Brain microvascular endothelial cell (primary cell): Measurements from ENCODE around the gene HPCAL4.

ENCODE experiments used
- DNase-seq: peaks from one replicate; pipeline ENCODE4 v3.0.0-alpha.2; 2020
- H3K27ac ChIP-seq: fragments of 250-450 bp; sonication (Bioruptor Pico); 2 replicates; pipeline ENCODE4 v1.5.1; 2020; ENCODE audit warnings: mild to moderate bottlenecking, moderate library complexity
- H3K27me3 ChIP-seq: fragments of 250-450 bp; sonication (Bioruptor Pico); replicated peaks from 2 replicates; pipeline ENCODE4 v1.5.1; 2020; ENCODE audit warnings: mild to moderate bottlenecking
- H3K36me3 ChIP-seq: fragments of 250-450 bp; sonication (Bioruptor Pico); replicated peaks from 2 replicates; pipeline ENCODE4 v1.5.1; 2020; ENCODE audit warnings: mild to moderate bottlenecking
- H3K4me3 ChIP-seq: 2 replicates; pipeline ENCODE4 v1.5.1; 2011; ENCODE audit warnings: low read depth, mild to moderate bottlenecking, control low read depth, low read length, moderate library complexity
- in situ Hi-C: cut with HindIII; loops from 2 replicates; pipeline ENCODE4 v1.10.0; 2017; ENCODE audit warnings: low sequenced_read_pairs, low pct_ligation_motif_present
- TF ChIP-seq, protein P1 (sequence below): IDR thresholded peaks from 2 replicates; pipeline ENCODE4 v1.5.1; 2011; ENCODE audit warnings: low read depth, mild to moderate bottlenecking, moderate library complexity, low read length, control low read depth, inconsistent platforms; ENCODE audit errors: missing control alignments

HPCAL4 gene

GRCh38 chr1:39700348-39700747, 9.1 kb upstream of the HPCAL4 start:
- TF ChIP-seq, protein P1, sequence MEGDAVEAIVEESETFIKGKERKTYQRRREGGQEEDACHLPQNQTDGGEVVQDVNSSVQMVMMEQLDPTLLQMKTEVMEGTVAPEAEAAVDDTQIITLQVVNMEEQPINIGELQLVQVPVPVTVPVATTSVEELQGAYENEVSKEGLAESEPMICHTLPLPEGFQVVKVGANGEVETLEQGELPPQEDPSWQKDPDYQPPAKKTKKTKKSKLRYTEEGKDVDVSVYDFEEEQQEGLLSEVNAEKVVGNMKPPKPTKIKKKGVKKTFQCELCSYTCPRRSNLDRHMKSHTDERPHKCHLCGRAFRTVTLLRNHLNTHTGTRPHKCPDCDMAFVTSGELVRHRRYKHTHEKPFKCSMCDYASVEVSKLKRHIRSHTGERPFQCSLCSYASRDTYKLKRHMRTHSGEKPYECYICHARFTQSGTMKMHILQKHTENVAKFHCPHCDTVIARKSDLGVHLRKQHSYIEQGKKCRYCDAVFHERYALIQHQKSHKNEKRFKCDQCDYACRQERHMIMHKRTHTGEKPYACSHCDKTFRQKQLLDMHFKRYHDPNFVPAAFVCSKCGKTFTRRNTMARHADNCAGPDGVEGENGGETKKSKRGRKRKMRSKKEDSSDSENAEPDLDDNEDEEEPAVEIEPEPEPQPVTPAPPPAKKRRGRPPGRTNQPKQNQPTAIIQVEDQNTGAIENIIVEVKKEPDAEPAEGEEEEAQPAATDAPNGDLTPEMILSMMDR: no peak
- in situ Hi-C loops: no loop called here
- Histone ChIP-seq H3K4me3 (no peak overlapping the region), H3K36me3 (no peaks in the 10 kb centered on the region), H3K27me3 (peaks cover 8% of the 10 kb centered on the region), H3K27ac (no peak overlapping the region)
- no peak for DNase-seq

DNA sequence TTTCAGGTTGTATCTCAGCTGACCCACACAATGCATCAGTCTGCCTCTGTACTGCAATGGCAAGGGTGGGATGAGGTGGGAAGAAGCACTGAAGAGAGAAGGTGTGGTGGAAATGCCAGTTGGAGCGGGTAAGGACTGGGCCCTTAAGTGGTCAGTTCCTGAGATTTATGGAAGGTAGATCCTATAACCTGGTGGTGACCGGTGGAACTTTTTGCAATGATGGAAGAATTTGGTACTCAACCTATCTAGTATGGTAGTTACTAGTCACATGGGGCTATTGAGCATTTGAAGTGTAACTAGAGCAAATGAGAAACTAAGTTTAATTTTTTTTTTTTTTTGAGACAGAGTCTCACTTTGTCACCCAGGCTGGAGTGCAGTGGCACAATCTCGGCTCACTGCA, 8.2 kb upstream of the HPCAL4 start:
- H3K27me3 ChIP-seq: peaks cover 8% of the 10 kb centered on the region
- in situ Hi-C loops: no loop called here
- TF ChIP-seq, protein P1: no peak
- no peak for DNase-seq
- no peak overlapping the region for H3K27ac ChIP-seq
- no peaks in the 10 kb centered on the region for H3K36me3 ChIP-seq
- H3K4me3 ChIP-seq: no peak overlapping the region

DNA sequence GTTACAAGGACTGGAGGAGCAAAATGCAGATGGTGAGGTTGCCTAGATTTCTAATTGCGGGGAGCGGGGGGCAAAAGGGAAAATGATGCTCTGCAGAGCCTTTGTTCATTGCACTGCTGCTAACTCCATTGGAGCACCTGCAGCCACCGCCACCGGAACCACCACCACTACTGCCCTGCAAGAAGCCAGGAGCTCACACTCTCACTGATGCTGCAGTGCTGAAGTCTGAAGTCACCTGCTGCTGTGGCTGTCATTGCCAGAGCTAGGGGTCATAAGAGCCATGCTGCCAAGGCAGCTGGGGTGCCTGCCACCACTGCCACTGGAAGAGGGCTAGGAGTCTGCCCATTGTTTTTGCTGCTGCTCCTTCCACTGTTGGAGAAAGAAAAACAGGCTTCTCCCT, 7.3 kb upstream of the HPCAL4 start:
- H3K4me3 ChIP-seq: no peak overlapping the region
- no peak for DNase-seq
- H3K27me3 ChIP-seq: peaks cover 13% of the 10 kb centered on the region
- H3K36me3 ChIP-seq: no peaks in the 10 kb centered on the region
- H3K27ac ChIP-seq: no peak overlapping the region
- TF ChIP-seq, protein P1: no peak
- in situ Hi-C loops: no loop called here

DNA sequence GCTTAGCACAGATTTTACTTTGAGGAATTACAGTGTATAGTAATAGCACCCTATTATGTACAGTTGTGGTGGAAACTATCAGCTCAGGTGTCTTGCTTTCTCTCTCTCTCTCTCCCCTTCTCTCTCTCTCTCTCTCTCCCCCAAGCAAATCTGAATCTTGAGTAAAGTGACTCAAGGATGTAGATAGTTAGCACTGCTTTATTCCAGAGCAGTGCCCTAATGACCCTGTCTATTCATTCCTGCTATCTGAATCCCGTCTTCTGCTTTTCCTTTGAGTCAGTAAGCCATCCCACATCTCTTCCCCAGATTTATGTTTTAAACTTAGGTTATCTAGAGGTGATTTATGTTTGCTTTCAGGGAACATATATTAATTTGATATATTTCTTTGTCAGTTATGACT, 5.2 kb upstream of the HPCAL4 start:
- no peak for DNase-seq
- Histone ChIP-seq H3K27ac (no peak overlapping the region), H3K36me3 (no peaks in the 10 kb centered on the region), H3K27me3 (peaks cover 34% of the 10 kb centered on the region), H3K4me3 (no peak overlapping the region)
- in situ Hi-C loops: no loop called here
- TF ChIP-seq, protein P1: no peak

GRCh38 chr1:39695016-39695415, 3.8 kb upstream of the HPCAL4 start:
- Histone ChIP-seq H3K27me3 (peaks cover 41% of the 10 kb centered on the region), H3K27ac (no peak overlapping the region), H3K36me3 (no peaks in the 10 kb centered on the region), H3K4me3 (no peak overlapping the region)
- TF ChIP-seq, protein P1: no peak
- in situ Hi-C loops: no loop called here
- DNase-seq: no peak

DNA sequence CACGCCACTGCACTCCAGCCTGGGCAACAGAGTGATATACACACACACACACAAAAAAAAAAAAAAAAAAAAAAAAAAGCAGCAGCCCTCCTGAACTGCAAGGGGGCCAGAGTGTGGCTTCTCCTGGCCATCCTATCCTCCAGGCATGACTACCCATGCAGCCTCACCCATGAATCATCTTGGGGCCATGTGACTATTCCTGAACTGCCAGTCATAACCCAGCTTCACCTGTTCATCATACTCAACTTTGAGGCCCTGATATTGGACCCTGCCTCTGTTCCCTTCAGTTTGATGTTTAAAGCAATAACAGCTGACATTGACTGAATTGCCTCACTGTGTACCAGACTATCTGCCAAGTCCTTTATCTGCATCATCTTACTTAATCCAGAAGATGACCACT, 2.8 kb upstream of the HPCAL4 start:
- H3K27ac ChIP-seq: no peak overlapping the region
- TF ChIP-seq, protein P1: no peak
- in situ Hi-C loops: no loop called here
- peaks cover 50% of the 10 kb centered on the region for H3K27me3 ChIP-seq
- DNase-seq: no peak
- no peaks in the 10 kb centered on the region for H3K36me3 ChIP-seq
- H3K4me3 ChIP-seq: no peak overlapping the region
